HG03066 (cell line): ENCODE data around the gene ARL15.
"Not testable (repeated sequence)": the region's sequence is repeated elsewhere in the genome, so short reads cannot be mapped to it uniquely, and the experiment has no call there.

ENCODE experiments used
- ATAC-seq: cut with Tn5 transposase; IDR thresholded peaks from one replicate; pipeline ENCODE4 v1.9.1; 2021; ENCODE audit warnings: low read depth; ENCODE audit not compliant: unreplicated experiment

ARL15 gene

GRCh38 chr5:54062958-54063357 is 247.4 kb downstream of the ARL15 start:
- no peak for ATAC-seq

- not testable (repeated sequence) for ATAC-seq
These were observed 249.5 kb downstream of the ARL15 start for GRCh38 chr5:54060919-54061318.

GRCh38 chr5:54049963-54050362 is 260.4 kb downstream of the ARL15 start:
- ATAC-seq: no peak

GRCh38 chr5:54049144-54049543 is 261.2 kb downstream of the ARL15 start:
- ATAC-seq: no peak

- no peak for ATAC-seq
These were observed 265.1 kb downstream of the ARL15 start for GRCh38 chr5:54045077-54045792.

GRCh38 chr5:54044276-54044675 is 266.1 kb downstream of the ARL15 start:
- ATAC-seq: not testable (repeated sequence)

GRCh38 chr5:54040804-54041203 is 269.6 kb downstream of the ARL15 start:
- ATAC-seq: no peak

GRCh38 chr5:54040018-54040417 is 270.4 kb downstream of the ARL15 start:
- no peak for ATAC-seq

- no peak for ATAC-seq
These were observed 273.2 kb downstream of the ARL15 start for GRCh38 chr5:54037205-54037604.

GRCh38 chr5:54030981-54031380 is 279.4 kb downstream of the ARL15 start:
- no peak for ATAC-seq

GRCh38 chr5:54024466-54024865 is 285.9 kb downstream of the ARL15 start:
- no peak for ATAC-seq

GRCh38 chr5:54022223-54022622 is 288.1 kb downstream of the ARL15 start:
- ATAC-seq: no peak

GRCh38 chr5:54021431-54022164 is 288.8 kb downstream of the ARL15 start:
- ATAC-seq: no peak

GRCh38 chr5:54018438-54018837 is 291.9 kb downstream of the ARL15 start:
- no peak for ATAC-seq

- no peak for ATAC-seq
These were observed 292.8 kb downstream of the ARL15 start for GRCh38 chr5:54017580-54017979.

GRCh38 chr5:54013556-54014194 is 296.7 kb downstream of the ARL15 start:
- ATAC-seq: no peak

GRCh38 chr5:54009828-54010227 is 300.5 kb downstream of the ARL15 start:
- ATAC-seq: no peak

- no peak for ATAC-seq
These were observed 301.0 kb downstream of the ARL15 start for GRCh38 chr5:54009357-54009756.

- no peak for ATAC-seq
These were observed 302.3 kb downstream of the ARL15 start for GRCh38 chr5:54007827-54008777.

- no peak for ATAC-seq
These were observed 305.7 kb downstream of the ARL15 start for GRCh38 chr5:54004697-54005096.
